NB4 (cell line): ENCODE measurements around the gene TTYH1.

Experiments
- DNase-seq: peaks from one replicate; pipeline ENCODE4 v3.0.0; 2010; ENCODE audit warnings: low read depth
- H3K4me3 ChIP-seq: one replicate; pipeline ENCODE4 v1.5.1; 2011; ENCODE audit warnings: mild to moderate bottlenecking, low read depth, low read length, moderate library complexity
- CTCF ChIP-seq: IDR thresholded peaks from one replicate; pipeline ENCODE4 v1.5.1; 2012; ENCODE audit warnings: low read depth, low read length
- MAX ChIP-seq: IDR thresholded peaks from 2 replicates; pipeline ENCODE4 v1.6.1; 2011; ENCODE audit warnings: low read depth, low read length
- MYC ChIP-seq: IDR thresholded peaks from 2 replicates; pipeline ENCODE4 v1.6.1; 2011; ENCODE audit warnings: low read depth, low read length
- POLR2A ChIP-seq: IDR thresholded peaks from 2 replicates; pipeline ENCODE4 v1.6.1; 2011; ENCODE audit warnings: mild to moderate bottlenecking; ENCODE audit not compliant: insufficient read length; ENCODE audit errors: extremely low read depth

The TTYH1 gene

GRCh38 chr19:54451997-54452396, 36.7 kb downstream of the TTYH1 start:
- DNase-seq = no peak
- H3K4me3 ChIP-seq = peak overlapping the region; percentile 4
- TF ChIP-seq MAX (no peak), MYC (no peak), POLR2A (no peak), CTCF (no peak)

GRCh38 chr19:54452626-54453025, 37.4 kb downstream of the TTYH1 start:
- TF ChIP-seq CTCF = no peak
- no peak for TF ChIP-seq MYC
- TF ChIP-seq POLR2A = no peak
- TF ChIP-seq MAX = no peak
- no peak overlapping the region for H3K4me3 ChIP-seq
- DNase-seq = no peak

GRCh38 chr19:54453921-54454780, 38.9 kb downstream of the TTYH1 start:
- no peak overlapping the region for H3K4me3 ChIP-seq
- TF ChIP-seq MAX = no peak
- no peak for TF ChIP-seq CTCF
- TF ChIP-seq MYC = no peak
- no peak for TF ChIP-seq POLR2A
- DNase-seq = no peak

GRCh38 chr19:54454781-54455675, 39.8 kb downstream of the TTYH1 start:
- no peak overlapping the region for H3K4me3 ChIP-seq
- no peak for TF ChIP-seq MAX
- TF ChIP-seq POLR2A = no peak
- no peak for TF ChIP-seq CTCF
- no peak for TF ChIP-seq MYC
- no peak for DNase-seq

GRCh38 chr19:54455786-54456422, 40.6 kb downstream of the TTYH1 start:
- TF ChIP-seq POLR2A = no peak
- TF ChIP-seq MYC = no peak
- no peak for TF ChIP-seq MAX
- no peak for TF ChIP-seq CTCF
- DNase-seq = no peak
- no peak overlapping the region for H3K4me3 ChIP-seq
